Ishikawa (cell line): ENCODE data around the gene GPER1.

Experiments used
- CEBPB ChIP-seq: IDR thresholded peaks from 2 replicates; pipeline ENCODE4 v1.6.1; 2012
- CREB1 ChIP-seq: IDR thresholded peaks from 2 replicates; pipeline ENCODE4 v1.6.1; 2012; ENCODE audit warnings: low read depth
- EP300 ChIP-seq: IDR thresholded peaks from 2 replicates; pipeline ENCODE4 v1.6.1; 2012; ENCODE audit warnings: borderline replicate concordance
- FOXM1 ChIP-seq: IDR thresholded peaks from 2 replicates; pipeline ENCODE4 v1.6.1; 2012; ENCODE audit warnings: low read depth, borderline replicate concordance
- MAX ChIP-seq: IDR thresholded peaks from 2 replicates; pipeline ENCODE4 v1.6.1; 2012
- RAD21 ChIP-seq: IDR thresholded peaks from 2 replicates; pipeline ENCODE4 v1.6.1; 2012; ENCODE audit warnings: low read depth
- REST ChIP-seq: IDR thresholded peaks from 2 replicates; pipeline ENCODE4 v1.6.1; 2012; ENCODE audit warnings: low read depth, mild to moderate bottlenecking
- TAF1 ChIP-seq: IDR thresholded peaks from 2 replicates; pipeline ENCODE4 v1.6.1; 2012; ENCODE audit warnings: low read depth, mild to moderate bottlenecking
- TCF12 ChIP-seq: IDR thresholded peaks from 2 replicates; pipeline ENCODE4 v1.6.1; 2012; ENCODE audit warnings: low read depth
- TEAD4 ChIP-seq: IDR thresholded peaks from 2 replicates; pipeline ENCODE4 v1.6.1; 2012
- YY1 ChIP-seq: IDR thresholded peaks from 2 replicates; pipeline ENCODE4 v1.6.1; 2012; ENCODE audit warnings: low read depth
- ZBTB7A ChIP-seq: IDR thresholded peaks from 2 replicates; pipeline ENCODE4 v1.6.1; 2012; ENCODE audit warnings: low read depth
- TF ChIP-seq, protein P1 (sequence below): IDR thresholded peaks from 2 replicates; pipeline ENCODE4 v1.6.1; 2012

- TF ChIP-seq TEAD4 (no peak), TCF12 (no peak), RAD21 (no peak), MAX (no peak), EP300 (no peak), REST (no peak), YY1 (no peak), FOXM1 (no peak), TAF1 (no peak), CEBPB (no peak), ZBTB7A (no peak), CREB1 (no peak)
- TF ChIP-seq, protein P1, sequence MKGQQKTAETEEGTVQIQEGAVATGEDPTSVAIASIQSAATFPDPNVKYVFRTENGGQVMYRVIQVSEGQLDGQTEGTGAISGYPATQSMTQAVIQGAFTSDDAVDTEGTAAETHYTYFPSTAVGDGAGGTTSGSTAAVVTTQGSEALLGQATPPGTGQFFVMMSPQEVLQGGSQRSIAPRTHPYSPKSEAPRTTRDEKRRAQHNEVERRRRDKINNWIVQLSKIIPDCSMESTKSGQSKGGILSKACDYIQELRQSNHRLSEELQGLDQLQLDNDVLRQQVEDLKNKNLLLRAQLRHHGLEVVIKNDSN, result no peak
Measured at GRCh38 chr7:1111156-1111555, 23.2 kb downstream of the GPER1 start.
